ENCODE results near the gene PARVG. TPM values are rescaled to one million over a fixed set of nuclear protein-coding genes. Genes with fewer than 3 reads are reported as not detected.

The PARVG gene
- total and polyA plus RNA-seq, 10 of the 15 experiments (the other 5 are each of a cell fraction or from before 2014, with no cell fraction given): 6.3 to 123 (median 71.9) TPM

DNA sequence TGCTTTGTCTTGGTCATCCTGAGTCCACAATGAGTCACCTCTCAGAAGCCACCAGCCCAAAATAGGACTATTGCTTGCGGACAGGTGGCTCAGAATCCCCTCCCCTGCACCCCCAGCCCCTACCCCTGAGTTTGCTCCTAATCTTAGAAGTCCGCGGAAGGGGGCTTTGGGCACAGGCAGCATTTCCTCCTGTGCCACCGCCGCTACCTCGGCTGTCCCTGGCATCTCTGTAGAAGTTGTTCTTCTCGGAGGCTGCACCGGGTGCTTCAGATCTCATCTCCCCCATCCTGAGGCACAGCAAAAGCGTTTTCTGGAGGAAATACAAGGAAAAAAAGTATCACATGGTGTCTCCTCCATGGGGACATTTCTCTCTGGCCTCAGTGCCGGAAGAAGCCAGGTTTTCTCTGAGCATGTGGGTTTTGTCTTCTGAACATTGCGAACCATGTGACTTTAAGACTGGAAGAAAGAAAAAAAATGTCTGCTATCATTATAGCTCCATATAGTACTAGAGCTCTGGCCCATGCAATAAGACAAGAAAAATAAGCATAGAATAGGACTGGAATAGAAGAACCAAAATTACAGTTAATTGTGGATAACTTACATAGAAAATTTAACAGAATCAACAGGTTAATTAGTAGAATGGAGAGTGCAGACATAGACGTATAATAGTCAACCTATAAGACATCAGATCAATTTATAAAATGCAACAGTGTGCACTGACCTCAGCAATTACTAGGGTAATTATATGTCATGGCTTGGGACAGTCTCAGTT is 68.8 kb downstream of the PARVG start:
- CTCF ChIA-PET: no interaction called here
- Histone ChIP-seq H3K36me3 (ENCODE audit: control insufficient read depth in 2 of 2, insufficient read depth in 2 of 2, low read length in 1 of 2) (no peaks in the 10 kb centered on the region), H3K79me2 (ENCODE audit: control insufficient read depth, insufficient read depth, low read length) (no peaks in the 10 kb centered on the region), H3K4me2 (ENCODE audit: control insufficient read depth, insufficient read depth) (no peak overlapping the region), H3K9ac (ENCODE audit: control insufficient read depth, insufficient read depth, low read length) (no peak overlapping the region), H3K9me3 (replicated peaks; ENCODE audit: control insufficient read depth, insufficient read depth, low read length) (peaks cover 4% of the 10 kb centered on the region; the same call in 2 of the 3 replicates), H3K4me3 (no peak overlapping the region), H3K27me3 (replicated peaks in 1 of 2; ENCODE audit: control insufficient read depth in 2 of 2, insufficient read depth in 2 of 2, low read length in 1 of 2) (no peaks in the 10 kb centered on the region; a peak in 2 of 4 replicates), H3K4me1 (ENCODE audit: control insufficient read depth, insufficient read depth, low read length) (no peaks in the 10 kb centered on the region), H2AFZ (ENCODE audit: control insufficient read depth, low read depth, low read length) (no peak overlapping the region), H4K20me1 (ENCODE audit: control insufficient read depth, insufficient read depth) (no peaks in the 10 kb centered on the region), H3K27ac (ENCODE audit: control insufficient read depth, insufficient read depth) (no peak overlapping the region)
- RAD21 ChIA-PET (ENCODE audit: unreplicated experiment): no interaction called here
- SMC1A ChIA-PET (ENCODE audit: uncharacterized antibody, unreplicated experiment): no interaction called here
- intact Hi-C loops (cut with micrococcal nuclease; ENCODE audit: unreplicated experiment): no loop called here
- in situ Hi-C loops (cut with MboI): no loop called here
- POLR2A ChIA-PET: no interaction called here
- FAIRE-seq (no peak), DNase-seq (ENCODE audit: low read depth, low spot score) (no peak), ATAC-seq (no peak)
- BruUV-seq (replicated peaks): no TSS peak
- TF ChIP-seq ASH2L (IDR thresholded peaks at IDR 0.05; ENCODE audit: borderline replicate concordance, low read depth) (no peak), SRF (IDR thresholded peaks at IDR 0.05; ENCODE audit: low read depth in 2 of 2, low read length in 2 of 2) (no peak), NFYA (IDR thresholded peaks at IDR 0.05; ENCODE audit: borderline replicate concordance, low read depth, low read length) (no peak), EED (IDR thresholded peaks at IDR 0.05; ENCODE audit: low read depth) (no peak), YBX1 (IDR thresholded peaks at IDR 0.05) (no peak), HDAC6 (IDR thresholded peaks at IDR 0.05; ENCODE audit: unreplicated experiment) (no peak)
- TF ChIP-seq, protein P1, sequence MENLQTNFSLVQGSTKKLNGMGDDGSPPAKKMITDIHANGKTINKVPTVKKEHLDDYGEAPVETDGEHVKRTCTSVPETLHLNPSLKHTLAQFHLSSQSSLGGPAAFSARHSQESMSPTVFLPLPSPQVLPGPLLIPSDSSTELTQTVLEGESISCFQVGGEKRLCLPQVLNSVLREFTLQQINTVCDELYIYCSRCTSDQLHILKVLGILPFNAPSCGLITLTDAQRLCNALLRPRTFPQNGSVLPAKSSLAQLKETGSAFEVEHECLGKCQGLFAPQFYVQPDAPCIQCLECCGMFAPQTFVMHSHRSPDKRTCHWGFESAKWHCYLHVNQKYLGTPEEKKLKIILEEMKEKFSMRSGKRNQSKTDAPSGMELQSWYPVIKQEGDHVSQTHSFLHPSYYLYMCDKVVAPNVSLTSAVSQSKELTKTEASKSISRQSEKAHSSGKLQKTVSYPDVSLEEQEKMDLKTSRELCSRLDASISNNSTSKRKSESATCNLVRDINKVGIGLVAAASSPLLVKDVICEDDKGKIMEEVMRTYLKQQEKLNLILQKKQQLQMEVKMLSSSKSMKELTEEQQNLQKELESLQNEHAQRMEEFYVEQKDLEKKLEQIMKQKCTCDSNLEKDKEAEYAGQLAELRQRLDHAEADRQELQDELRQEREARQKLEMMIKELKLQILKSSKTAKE (IDR thresholded peaks at IDR 0.05; ENCODE audit: low read depth, poor library complexity, severe bottlenecking): no peak
- TF ChIP-seq, protein P2, sequence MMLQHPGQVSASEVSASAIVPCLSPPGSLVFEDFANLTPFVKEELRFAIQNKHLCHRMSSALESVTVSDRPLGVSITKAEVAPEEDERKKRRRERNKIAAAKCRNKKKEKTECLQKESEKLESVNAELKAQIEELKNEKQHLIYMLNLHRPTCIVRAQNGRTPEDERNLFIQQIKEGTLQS (IDR thresholded peaks at IDR 0.05; ENCODE audit: borderline replicate concordance, extremely low read depth, low read depth, low read length): no peak
- WGBS (ENCODE audit: insufficient coverage, insufficient replicate concordance, low lambda C conversion rate, missing lambda C conversion rate): 81% methylated on average over 11 of the region's 12 CpGs

All from GM12878 (cell line).